ENCODE results near the gene SYTL2. TPM values are rescaled to one million over a fixed set of nuclear protein-coding genes. Genes with fewer than 3 reads are reported as not detected.

SYTL2 gene
- total and polyA plus RNA-seq, 2 donors (not counting 1 experiment from before 2014, with no cell fraction given), result 165 to 387 TPM

GRCh38 chr11:85766721-85767161, 44.2 kb downstream of the SYTL2 start:
- Histone ChIP-seq H3K9me3 (ENCODE audit: control insufficient read depth, insufficient read depth, low read depth, low read length) (no peaks in the 10 kb centered on the region), H3K4me3 (replicated peaks in 1 of 4; ENCODE audit: control extremely low read depth in 1 of 4, insufficient read depth in 1 of 4, low read depth in 3 of 4, low read length in 4 of 4) (no peak overlapping the region), H4K20me1 (ENCODE audit: control insufficient read depth, extremely low read depth, insufficient read depth, low read length) (no peaks in the 10 kb centered on the region), H2AFZ (ENCODE audit: low read length) (no peak overlapping the region), H3K4me1 (ENCODE audit: control insufficient read depth, extremely low read depth, insufficient read depth, low read length) (no peaks in the 10 kb centered on the region), H3K27me3 (ENCODE audit: control insufficient read depth, insufficient read depth, low read length) (no peaks in the 10 kb centered on the region), H3K27ac (ENCODE audit: insufficient read depth, low read length) (no peak overlapping the region), H3K36me3 (ENCODE audit: control insufficient read depth, insufficient read depth, low read length) (no peaks in the 10 kb centered on the region), H3K9ac (ENCODE audit: insufficient read depth, low read length) (no peak overlapping the region), H3K79me2 (ENCODE audit: control insufficient read depth, insufficient read depth, low read length) (no peaks in the 10 kb centered on the region), H3K4me2 (ENCODE audit: extremely low read depth, insufficient read depth, low read length) (no peak overlapping the region)
- DNase-seq (ENCODE audit: low read depth in 2 of 2), result peak in 1 of 2 donors; percentile 34
- TF ChIP-seq, protein P1, sequence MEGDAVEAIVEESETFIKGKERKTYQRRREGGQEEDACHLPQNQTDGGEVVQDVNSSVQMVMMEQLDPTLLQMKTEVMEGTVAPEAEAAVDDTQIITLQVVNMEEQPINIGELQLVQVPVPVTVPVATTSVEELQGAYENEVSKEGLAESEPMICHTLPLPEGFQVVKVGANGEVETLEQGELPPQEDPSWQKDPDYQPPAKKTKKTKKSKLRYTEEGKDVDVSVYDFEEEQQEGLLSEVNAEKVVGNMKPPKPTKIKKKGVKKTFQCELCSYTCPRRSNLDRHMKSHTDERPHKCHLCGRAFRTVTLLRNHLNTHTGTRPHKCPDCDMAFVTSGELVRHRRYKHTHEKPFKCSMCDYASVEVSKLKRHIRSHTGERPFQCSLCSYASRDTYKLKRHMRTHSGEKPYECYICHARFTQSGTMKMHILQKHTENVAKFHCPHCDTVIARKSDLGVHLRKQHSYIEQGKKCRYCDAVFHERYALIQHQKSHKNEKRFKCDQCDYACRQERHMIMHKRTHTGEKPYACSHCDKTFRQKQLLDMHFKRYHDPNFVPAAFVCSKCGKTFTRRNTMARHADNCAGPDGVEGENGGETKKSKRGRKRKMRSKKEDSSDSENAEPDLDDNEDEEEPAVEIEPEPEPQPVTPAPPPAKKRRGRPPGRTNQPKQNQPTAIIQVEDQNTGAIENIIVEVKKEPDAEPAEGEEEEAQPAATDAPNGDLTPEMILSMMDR (conservative IDR thresholded peaks at IDR 0.05 in 1 of 2, IDR thresholded peaks at IDR 0.05 in 1 of 2; ENCODE audit: low read depth in 1 of 2, low read length in 2 of 2), result no peak
- no peak for TF ChIP-seq EZH2 (IDR thresholded peaks at IDR 0.05; ENCODE audit: low read length, missing control alignments)

DNA sequence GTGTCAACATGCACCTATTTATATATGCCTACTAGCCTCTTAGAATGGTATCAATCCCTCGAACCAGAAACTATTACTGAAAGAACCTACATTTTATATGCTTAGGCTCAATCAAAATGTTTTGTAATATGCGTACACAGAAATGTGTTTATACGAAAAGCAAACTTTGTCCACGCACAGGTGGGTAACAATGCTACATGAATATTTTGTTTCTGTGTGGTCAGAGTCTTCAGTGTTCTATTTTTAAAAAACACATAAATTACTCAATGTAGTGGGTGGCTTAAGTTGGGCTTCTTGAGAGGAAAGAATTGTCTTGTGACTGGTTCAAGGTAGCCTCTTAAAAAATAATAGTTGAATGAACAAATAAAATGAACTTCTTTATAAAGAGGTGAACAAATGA, 46.1 kb downstream of the SYTL2 start:
- no peaks in the 10 kb centered on the region for H3K9me3 ChIP-seq (ENCODE audit: control insufficient read depth, insufficient read depth, low read depth, low read length)
- H3K79me2 ChIP-seq (ENCODE audit: control insufficient read depth, insufficient read depth, low read length), result no peaks in the 10 kb centered on the region
- no peak overlapping the region for H3K9ac ChIP-seq (ENCODE audit: insufficient read depth, low read length)
- TF ChIP-seq, protein P1 (conservative IDR thresholded peaks at IDR 0.05 in 1 of 2, IDR thresholded peaks at IDR 0.05 in 1 of 2; ENCODE audit: low read depth in 1 of 2, low read length in 2 of 2), result no peak
- TF ChIP-seq EZH2 (IDR thresholded peaks at IDR 0.05; ENCODE audit: low read length, missing control alignments), result no peak
- no peak overlapping the region for H3K27ac ChIP-seq (ENCODE audit: insufficient read depth, low read length)
- no peaks in the 10 kb centered on the region for H3K27me3 ChIP-seq (ENCODE audit: control insufficient read depth, insufficient read depth, low read length)
- peaks cover 2% of the 10 kb centered on the region for H3K4me1 ChIP-seq (ENCODE audit: control insufficient read depth, extremely low read depth, insufficient read depth, low read length)
- no peak for DNase-seq (ENCODE audit: low read depth in 2 of 2)
- no peak overlapping the region for H3K4me3 ChIP-seq (replicated peaks in 1 of 4; ENCODE audit: control extremely low read depth in 1 of 4, insufficient read depth in 1 of 4, low read depth in 3 of 4, low read length in 4 of 4)
- H3K36me3 ChIP-seq (ENCODE audit: control insufficient read depth, insufficient read depth, low read length), result no peaks in the 10 kb centered on the region
- H3K4me2 ChIP-seq (ENCODE audit: extremely low read depth, insufficient read depth, low read length), result no peak overlapping the region
- H4K20me1 ChIP-seq (ENCODE audit: control insufficient read depth, extremely low read depth, insufficient read depth, low read length), result no peaks in the 10 kb centered on the region
- no peak overlapping the region for H2AFZ ChIP-seq (ENCODE audit: low read length)

DNA sequence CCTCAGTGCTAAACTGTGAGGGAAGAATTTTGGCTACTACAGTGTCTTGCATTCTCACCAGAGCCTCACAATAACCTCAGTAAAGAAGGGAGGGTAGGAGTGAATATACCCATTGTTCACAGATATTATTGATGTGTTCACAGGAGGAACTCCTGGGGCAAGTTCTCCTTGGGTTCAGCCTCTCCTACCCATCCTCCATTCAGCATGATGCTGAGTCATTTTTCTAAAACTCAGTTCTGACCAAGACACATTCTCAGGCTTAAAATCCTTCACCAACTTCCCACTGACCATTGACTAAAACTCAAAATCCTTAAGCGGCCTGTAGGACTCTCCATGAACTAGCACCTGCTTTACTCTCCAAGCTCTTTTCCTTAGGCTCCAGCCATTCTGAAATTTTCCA, 48.7 kb downstream of the SYTL2 start:
- no peak overlapping the region for H3K4me3 ChIP-seq (replicated peaks in 1 of 4; ENCODE audit: control extremely low read depth in 1 of 4, insufficient read depth in 1 of 4, low read depth in 3 of 4, low read length in 4 of 4)
- TF ChIP-seq, protein P1 (conservative IDR thresholded peaks at IDR 0.05 in 1 of 2, IDR thresholded peaks at IDR 0.05 in 1 of 2; ENCODE audit: low read depth in 1 of 2, low read length in 2 of 2), result no peak
- H2AFZ ChIP-seq (ENCODE audit: low read length), result no peak overlapping the region
- no peaks in the 10 kb centered on the region for H3K27me3 ChIP-seq (ENCODE audit: control insufficient read depth, insufficient read depth, low read length)
- no peaks in the 10 kb centered on the region for H3K36me3 ChIP-seq (ENCODE audit: control insufficient read depth, insufficient read depth, low read length)
- no peak overlapping the region for H3K9ac ChIP-seq (ENCODE audit: insufficient read depth, low read length)
- no peak overlapping the region for H3K27ac ChIP-seq (ENCODE audit: insufficient read depth, low read length)
- no peak overlapping the region for H3K4me2 ChIP-seq (ENCODE audit: extremely low read depth, insufficient read depth, low read length)
- no peak for DNase-seq (ENCODE audit: low read depth in 2 of 2)
- no peaks in the 10 kb centered on the region for H3K79me2 ChIP-seq (ENCODE audit: control insufficient read depth, insufficient read depth, low read length)
- no peaks in the 10 kb centered on the region for H4K20me1 ChIP-seq (ENCODE audit: control insufficient read depth, extremely low read depth, insufficient read depth, low read length)
- peaks cover 2% of the 10 kb centered on the region for H3K4me1 ChIP-seq (ENCODE audit: control insufficient read depth, extremely low read depth, insufficient read depth, low read length)
- H3K9me3 ChIP-seq (ENCODE audit: control insufficient read depth, insufficient read depth, low read depth, low read length), result no peaks in the 10 kb centered on the region
